GM23338 (cell line): ENCODE results near the gene SLC16A12. TPM values are rescaled to one million over a fixed set of nuclear protein-coding genes. Genes with fewer than 3 reads are reported as not detected.

Experiments used
- ATAC-seq: fragments of 200-7000 bp; cut with Tn5 transposase; 3 replicates; pipeline ENCODE4 v1.9.1; 2020
- DNase-seq: peaks from one replicate; pipeline ENCODE4 v3.0.0-alpha.2; 2015; ENCODE audit warnings: low spot score
- H2AFZ ChIP-seq: fragments of 200-600 bp; sonication (generic); 2 replicates; pipeline ENCODE4 v1.8.0; 2016; ENCODE audit warnings: antibody characterized with exemption, mild to moderate bottlenecking, moderate library complexity
- H3F3A ChIP-seq: fragments of 200-600 bp; sonication (generic); replicated peaks from 2 replicates; pipeline ENCODE4 v1.8.0; 2017; ENCODE audit warnings: antibody characterized with exemption, mixed run types, low read depth
- H3K27ac ChIP-seq: fragments of 200-600 bp; sonication (generic); 2 replicates; pipeline ENCODE4 v1.6.1; 2016; ENCODE audit warnings: low read depth
- H3K27me3 ChIP-seq: fragments of 200-600 bp; sonication (generic); 2 replicates; pipeline ENCODE4 v1.8.0; 2016; ENCODE audit warnings: mild to moderate bottlenecking, mixed run types, moderate library complexity; ENCODE audit not compliant: insufficient read depth
- H3K36me3 ChIP-seq: fragments of 200-600 bp; sonication (generic); 2 replicates; pipeline ENCODE4 v1.8.0; 2016; ENCODE audit warnings: mild to moderate bottlenecking; ENCODE audit not compliant: insufficient read depth
- H3K4me1 ChIP-seq: fragments of 200-600 bp; sonication (generic); 2 replicates; pipeline ENCODE4 v1.8.0; 2016; ENCODE audit warnings: mild to moderate bottlenecking, moderate library complexity; ENCODE audit not compliant: insufficient read depth
- H3K4me2 ChIP-seq: fragments of 200-600 bp; sonication (generic); 2 replicates; pipeline ENCODE4 v1.7.1; 2017; ENCODE audit warnings: mixed run types
- H3K4me3 ChIP-seq: fragments of 200-600 bp; sonication (generic); 2 replicates; pipeline ENCODE4 v1.6.1; 2016; ENCODE audit warnings: mixed run types
- H3K79me2 ChIP-seq: fragments of 200-600 bp; sonication (generic); replicated peaks from 2 replicates; pipeline ENCODE4 v1.8.0; 2017; ENCODE audit warnings: mild to moderate bottlenecking; ENCODE audit not compliant: insufficient read depth
- H3K9me2 ChIP-seq: fragments of 200-600 bp; sonication (generic); 2 replicates; pipeline ENCODE4 v1.8.0; 2017; ENCODE audit not compliant: insufficient read depth
- H4K20me1 ChIP-seq: fragments of 200-600 bp; sonication (generic); replicated peaks from 2 replicates; pipeline ENCODE4 v1.8.0; 2017; ENCODE audit warnings: mild to moderate bottlenecking; ENCODE audit not compliant: insufficient read depth
- H3K27ac Mint-ChIP-seq: 2 replicates; pipeline ENCODE4 v1.8.0; 2020; ENCODE audit warnings: inconsistent platforms, mild to moderate bottlenecking, moderate library complexity, mixed read lengths
- H3K27me3 Mint-ChIP-seq: 3 replicates; pipeline ENCODE4 v1.8.0; 2022; ENCODE audit warnings: low read depth, mild to moderate bottlenecking, moderate library complexity, mixed read lengths, inconsistent platforms; ENCODE audit not compliant: insufficient read depth, poor library complexity
- H3K36me3 Mint-ChIP-seq: 3 replicates; pipeline ENCODE4 v1.8.0; 2021; ENCODE audit warnings: low read depth, mild to moderate bottlenecking, inconsistent platforms, moderate library complexity, mixed read lengths
- H3K4me1 Mint-ChIP-seq: 3 replicates; pipeline ENCODE4 v1.8.0; 2020; ENCODE audit warnings: mild to moderate bottlenecking, inconsistent platforms, mixed read lengths
- H3K4me3 Mint-ChIP-seq: 3 replicates; pipeline ENCODE4 v1.8.0; 2021; ENCODE audit warnings: moderate library complexity, mild to moderate bottlenecking, inconsistent platforms, mixed read lengths
- H3K9me3 Mint-ChIP-seq: 3 replicates; pipeline ENCODE4 v1.8.0; 2020; ENCODE audit warnings: moderate library complexity, mild to moderate bottlenecking, inconsistent platforms, mixed read lengths
- CREB1 ChIP-seq: fragments of 250-450 bp; sonication (Bioruptor Pico); IDR thresholded peaks from 2 replicates; pipeline ENCODE4 v1.5.0; 2020; ENCODE audit warnings: low read depth, mild to moderate bottlenecking, moderate library complexity
- CTCF ChIP-seq, 2 experiments: fragments of 200-600 bp in 1 of 2; sonication (generic) in 1 of 2; conservative IDR thresholded peaks; 2 replicates each; pipeline versions ENCODE4 v1.5.1 to v1.6.1; 2016 to 2017; ENCODE audit warnings: antibody characterized with exemption in 2 of 2, low read depth in 2 of 2, mild to moderate bottlenecking in 2 of 2, moderate library complexity in 1 of 2
- EZH2 ChIP-seq: fragments of 200-600 bp; sonication (generic); IDR thresholded peaks from one replicate; pipeline ENCODE4 v1.8.0; 2017; ENCODE audit warnings: antibody characterized with exemption, mild to moderate bottlenecking, low read depth; ENCODE audit not compliant: unreplicated experiment
- JUNB ChIP-seq: IDR thresholded peaks from one replicate; pipeline ENCODE4 v1.6.1; 2016; ENCODE audit warnings: antibody characterized with exemption; ENCODE audit not compliant: unreplicated experiment
- NANOG ChIP-seq: IDR thresholded peaks from 2 replicates; pipeline ENCODE4 v1.6.1; 2016; ENCODE audit warnings: antibody characterized with exemption, borderline replicate concordance
- POLR2AphosphoS5 ChIP-seq: IDR thresholded peaks from 2 replicates; pipeline ENCODE4 v1.6.1; 2016; ENCODE audit warnings: antibody characterized with exemption, low read depth
- REST ChIP-seq: IDR thresholded peaks from one replicate; pipeline ENCODE4 v1.6.1; 2018; ENCODE audit warnings: antibody characterized with exemption; ENCODE audit not compliant: unreplicated experiment
- STAT1 ChIP-seq: IDR thresholded peaks from one replicate; pipeline ENCODE4 v1.6.1; 2016; ENCODE audit warnings: antibody characterized with exemption; ENCODE audit not compliant: unreplicated experiment
- ZNF114 ChIP-seq: fragments of 250-450 bp; sonication (Bioruptor Pico); IDR thresholded peaks from 2 replicates; pipeline ENCODE4 v1.5.0; 2020; ENCODE audit warnings: mild to moderate bottlenecking, moderate library complexity
- ZNF331 ChIP-seq: fragments of 250-450 bp; sonication (Bioruptor Pico); IDR thresholded peaks from 2 replicates; pipeline ENCODE4 v1.5.0; 2020; ENCODE audit warnings: low read depth, mild to moderate bottlenecking, moderate library complexity
- ZNF462 ChIP-seq: fragments of 250-450 bp; sonication (Bioruptor Pico); IDR thresholded peaks from 2 replicates; pipeline ENCODE4 v1.5.0; 2020; ENCODE audit warnings: mild to moderate bottlenecking, moderate library complexity
- polyA plus RNA-seq: library from polyadenylated mRNA; unstranded; fragments of >200 nt; fragmentation: Nextera tagmentation; extraction: Ambion mirVana; gene quantifications from 2 replicates; pipeline ENCODE4 v1.2.1, GENCODE V29; 2016
- total RNA-seq: library from RNA; depleted of rRNA; stranded (reverse); fragments of >200 nt; shearing (Covaris generic); gene quantifications from 2 replicates; pipeline ENCODE4 v1.2.3, GENCODE V29; 2014

Gene SLC16A12
- total and polyA plus RNA-seq, 2 experiments from 2014 or later: 0.84 to 2.0 TPM

GRCh38 chr10:89502549-89502948 lies 32.8 kb downstream of the SLC16A12 start:
- TF ChIP-seq CREB1 (CRISPR knock-in tag) (no peak), EZH2 (no peak), REST (no peak), ZNF331 (CRISPR knock-in tag) (no peak), NANOG (no peak), JUNB (no peak)
- no peak overlapping the region for H3K4me3 ChIP-seq
- no peaks in the 10 kb centered on the region for H3K36me3 ChIP-seq
- H3F3A ChIP-seq: no peaks in the 10 kb centered on the region
- H3K79me2 ChIP-seq: no peaks in the 10 kb centered on the region
- H3K9me2 ChIP-seq: 0 out of 2 replicates have a peak, but pooled peaks cover 12% of the 10 kb centered on the region
- Mint-ChIP-seq H3K4me3 (no peak overlapping the region), H3K9me3 (peaks cover 5% of the 10 kb centered on the region; the same call in 1 of the 3 replicates), H3K36me3 (peaks cover 10% of the 10 kb centered on the region; the same call in 2 of the 3 replicates), H3K27me3 (no peaks in the 10 kb centered on the region), H3K4me1 (no peaks in the 10 kb centered on the region), H3K27ac (no peak overlapping the region)
- ATAC-seq (no peak), DNase-seq (no peak)
- H4K20me1 ChIP-seq: no peaks in the 10 kb centered on the region
- no peak overlapping the region for H3K27ac ChIP-seq
- no peaks in the 10 kb centered on the region for H3K27me3 ChIP-seq
- no peak overlapping the region for H2AFZ ChIP-seq
- H3K4me1 ChIP-seq: no peaks in the 10 kb centered on the region
- H3K4me2 ChIP-seq: no peak overlapping the region

- no peaks in the 10 kb centered on the region for H3K36me3 Mint-ChIP-seq
- no peaks in the 10 kb centered on the region for H3K36me3 ChIP-seq
- H3K27me3 Mint-ChIP-seq: peaks cover 7% of the 10 kb centered on the region
- no peak overlapping the region for H3K4me3 Mint-ChIP-seq
- H3K27ac Mint-ChIP-seq: no peak overlapping the region
- H3K9me3 Mint-ChIP-seq: no peaks in the 10 kb centered on the region
- H3K27ac ChIP-seq: no peak overlapping the region
- no peaks in the 10 kb centered on the region for H3K9me2 ChIP-seq
- DNase-seq: no peak
- no peaks in the 10 kb centered on the region for H3K79me2 ChIP-seq
- ATAC-seq: no peak
- no peak overlapping the region for H3K4me2 ChIP-seq
- H3K4me1 Mint-ChIP-seq: peaks cover 25% of the 10 kb centered on the region
- no peaks in the 10 kb centered on the region for H4K20me1 ChIP-seq
- no peak overlapping the region for H3K4me3 ChIP-seq
- H2AFZ ChIP-seq: no peak overlapping the region
- H3K4me1 ChIP-seq: peaks cover 19% of the 10 kb centered on the region
- H3F3A ChIP-seq: no peaks in the 10 kb centered on the region
- no peaks in the 10 kb centered on the region for H3K27me3 ChIP-seq
- TF ChIP-seq ZNF462 (CRISPR knock-in tag): no peak
- TF ChIP-seq EZH2: no peak
- no peak for TF ChIP-seq STAT1
- TF ChIP-seq ZNF114 (CRISPR knock-in tag): no peak
- no peak for TF ChIP-seq CTCF (conservative IDR thresholded peaks at IDR 0.05; ENCODE audit: low read depth in 2 of 2)
- TF ChIP-seq POLR2AphosphoS5: no peak
Measured at GRCh38 chr10:89494575-89494974, 40.8 kb downstream of the SLC16A12 start.
